A549 (cell line): Measurements from ENCODE around the gene ZFAND6.

ENCODE experiments used
- BCL3 ChIP-seq: fragments of >200 bp; sonication (Bioruptor Twin); formaldehyde crosslinking; IDR thresholded peaks from 3 replicates; pipeline ENCODE4 v1.6.1; 2016
- CHD2 ChIP-seq: fragments of 150-350 bp; IDR thresholded peaks from 2 replicates; pipeline ENCODE4 v1.6.1; 2014; ENCODE audit warnings: low read length; ENCODE audit not compliant: partially characterized antibody
- CTCF ChIP-seq: fragments of >200 bp; sonication (Bioruptor Twin); formaldehyde crosslinking; IDR thresholded peaks from 3 replicates; pipeline ENCODE4 v1.5.1; 2016
- EP300 ChIP-seq, 2 experiments: fragments of >200 bp; sonication (Bioruptor Twin); formaldehyde crosslinking; IDR thresholded peaks; 2 replicates in 1 of 2; 3 replicates in 1 of 2; pipeline ENCODE4 v1.6.1; 2016 to 2017
- ESRRA ChIP-seq: fragments of 150-350 bp; IDR thresholded peaks from 2 replicates; pipeline ENCODE4 v1.6.1; 2014; ENCODE audit warnings: mild to moderate bottlenecking, low read length, borderline replicate concordance
- KDM1A ChIP-seq: fragments of 200-600 bp; sonication (generic); IDR thresholded peaks from 2 replicates; pipeline ENCODE4 v1.6.1; 2016; ENCODE audit warnings: low read depth, mild to moderate bottlenecking
- NR3C1 ChIP-seq: fragments of >200 bp; sonication (Bioruptor Twin); formaldehyde crosslinking; IDR thresholded peaks from 3 replicates; pipeline ENCODE4 v1.6.1; 2017
- POLR2A ChIP-seq: IDR thresholded peaks from 2 replicates; pipeline ENCODE4 v1.6.1; 2012; ENCODE audit warnings: mild to moderate bottlenecking, low read length
- RAD21 ChIP-seq, 2 experiments: fragments of >200 bp in 1 of 2; sonication (Bioruptor Twin) in 1 of 2; formaldehyde crosslinking in 1 of 2; IDR thresholded peaks in 1 of 2; conservative IDR thresholded peaks in 1 of 2; 2 replicates in 1 of 2; 3 replicates in 1 of 2; pipeline ENCODE4 v1.6.1; 2012 to 2018; ENCODE audit warnings: inconsistent platforms in 1 of 2
- TF ChIP-seq, protein P1 (sequence below): fragments of 200-600 bp; sonication (generic); IDR thresholded peaks from 2 replicates; pipeline ENCODE4 v1.6.1; 2016; ENCODE audit warnings: antibody characterized with exemption, mild to moderate bottlenecking, moderate library complexity

DNA sequence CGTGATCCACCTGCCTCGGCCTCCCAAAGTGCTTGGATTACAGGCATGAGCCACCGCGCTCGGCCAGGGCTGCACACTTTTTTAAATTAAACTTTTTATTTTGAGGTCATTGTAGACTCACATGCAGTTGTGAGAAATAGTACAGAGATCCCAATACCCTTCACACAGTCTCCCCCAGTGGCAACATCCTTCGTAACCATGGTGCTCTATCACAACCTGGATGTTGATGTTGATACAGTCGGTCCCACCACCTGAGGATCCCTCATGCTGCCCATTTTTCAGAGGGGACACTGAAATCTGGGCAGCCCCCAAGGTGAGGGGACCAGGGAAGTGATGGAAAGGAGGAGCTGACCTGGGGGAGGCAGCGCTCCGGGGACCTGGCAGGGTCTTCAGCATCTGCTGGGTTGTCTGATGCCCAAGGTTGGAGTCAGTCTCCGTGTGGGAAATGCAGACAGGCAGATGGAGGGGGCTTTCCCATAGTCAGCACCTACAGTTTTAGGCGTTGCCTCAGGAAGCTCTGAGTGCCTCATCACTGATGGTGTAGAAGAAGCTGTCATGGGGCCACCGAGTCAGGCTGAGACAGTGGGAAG lies 110.4 kb downstream of the ZFAND6 start:
- TF ChIP-seq NR3C1: no peak
- no peak for TF ChIP-seq CTCF
- no peak for TF ChIP-seq CHD2
- no peak for TF ChIP-seq BCL3
- TF ChIP-seq RAD21 (conservative IDR thresholded peaks at IDR 0.05 in 1 of 2, IDR thresholded peaks at IDR 0.05 in 1 of 2): no peak
- TF ChIP-seq EP300 (IDR thresholded peaks at IDR 0.05): no peak
- TF ChIP-seq, protein P1, sequence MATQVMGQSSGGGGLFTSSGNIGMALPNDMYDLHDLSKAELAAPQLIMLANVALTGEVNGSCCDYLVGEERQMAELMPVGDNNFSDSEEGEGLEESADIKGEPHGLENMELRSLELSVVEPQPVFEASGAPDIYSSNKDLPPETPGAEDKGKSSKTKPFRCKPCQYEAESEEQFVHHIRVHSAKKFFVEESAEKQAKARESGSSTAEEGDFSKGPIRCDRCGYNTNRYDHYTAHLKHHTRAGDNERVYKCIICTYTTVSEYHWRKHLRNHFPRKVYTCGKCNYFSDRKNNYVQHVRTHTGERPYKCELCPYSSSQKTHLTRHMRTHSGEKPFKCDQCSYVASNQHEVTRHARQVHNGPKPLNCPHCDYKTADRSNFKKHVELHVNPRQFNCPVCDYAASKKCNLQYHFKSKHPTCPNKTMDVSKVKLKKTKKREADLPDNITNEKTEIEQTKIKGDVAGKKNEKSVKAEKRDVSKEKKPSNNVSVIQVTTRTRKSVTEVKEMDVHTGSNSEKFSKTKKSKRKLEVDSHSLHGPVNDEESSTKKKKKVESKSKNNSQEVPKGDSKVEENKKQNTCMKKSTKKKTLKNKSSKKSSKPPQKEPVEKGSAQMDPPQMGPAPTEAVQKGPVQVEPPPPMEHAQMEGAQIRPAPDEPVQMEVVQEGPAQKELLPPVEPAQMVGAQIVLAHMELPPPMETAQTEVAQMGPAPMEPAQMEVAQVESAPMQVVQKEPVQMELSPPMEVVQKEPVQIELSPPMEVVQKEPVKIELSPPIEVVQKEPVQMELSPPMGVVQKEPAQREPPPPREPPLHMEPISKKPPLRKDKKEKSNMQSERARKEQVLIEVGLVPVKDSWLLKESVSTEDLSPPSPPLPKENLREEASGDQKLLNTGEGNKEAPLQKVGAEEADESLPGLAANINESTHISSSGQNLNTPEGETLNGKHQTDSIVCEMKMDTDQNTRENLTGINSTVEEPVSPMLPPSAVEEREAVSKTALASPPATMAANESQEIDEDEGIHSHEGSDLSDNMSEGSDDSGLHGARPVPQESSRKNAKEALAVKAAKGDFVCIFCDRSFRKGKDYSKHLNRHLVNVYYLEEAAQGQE: no peak
- no peak for TF ChIP-seq KDM1A
- TF ChIP-seq POLR2A: no peak
- no peak for TF ChIP-seq ESRRA
